HG02759 (cell line): ENCODE measurements around the gene PRR14L.
A peak's percentile ranks its signal among the peaks of the same experiment; 100 is the strongest.
"Not testable (repeated sequence)": the region's sequence is repeated elsewhere in the genome, so short reads cannot be mapped to it uniquely, and the experiment has no call there.

Experiments used
- ATAC-seq: cut with Tn5 transposase; IDR thresholded peaks from one replicate; pipeline ENCODE4 v1.9.1; 2021; ENCODE audit warnings: mild to moderate bottlenecking, moderate library complexity; ENCODE audit not compliant: unreplicated experiment

The PRR14L gene

DNA sequence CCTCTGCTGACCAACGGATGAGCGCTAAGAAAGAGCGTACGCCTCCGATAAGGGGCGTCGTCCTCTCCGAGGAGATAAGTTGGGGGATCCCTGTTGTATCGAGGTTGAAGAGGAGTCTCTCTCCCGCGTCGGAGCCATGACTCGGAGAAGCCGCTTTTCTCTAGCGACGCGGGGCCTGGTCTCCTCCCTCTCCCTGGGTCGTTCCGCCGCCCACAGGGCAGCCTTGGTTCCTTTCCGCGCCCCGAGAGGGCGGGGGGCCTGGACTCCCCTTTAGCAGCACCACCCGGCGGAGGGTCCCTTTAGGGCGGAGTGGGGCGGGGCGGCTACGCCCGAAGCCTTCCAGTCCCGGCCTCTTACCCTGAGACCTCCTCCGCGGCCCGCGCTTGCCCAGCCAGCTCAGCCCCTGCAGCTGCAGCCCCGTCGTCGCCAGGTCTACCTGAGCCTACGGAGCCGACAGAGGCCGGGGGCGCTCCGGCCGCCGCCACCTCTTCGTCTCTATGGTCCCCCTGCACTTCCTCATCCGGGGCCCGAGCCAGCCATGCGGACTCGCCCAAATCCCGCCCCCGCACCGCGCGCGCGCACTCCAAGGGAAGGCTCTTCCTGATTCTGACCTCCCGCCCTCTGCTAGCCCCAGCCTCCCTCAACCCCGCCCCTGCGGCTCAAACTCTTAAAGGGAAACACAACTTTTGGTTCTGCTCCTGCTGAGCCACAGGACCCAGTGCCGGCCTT is at the start of gene PRR14L:
Gene PRR14L (minus strand): TSS at position 497 of the 729 bp plus-strand sequence. CDS start 11,272 bp downstream, outside the sequence.
- ATAC-seq = peak; percentile 72

GRCh38 chr22:31799358-31799757 is 49.4 kb upstream of the PRR14L start:
- ATAC-seq = not testable (repeated sequence)

DNA sequence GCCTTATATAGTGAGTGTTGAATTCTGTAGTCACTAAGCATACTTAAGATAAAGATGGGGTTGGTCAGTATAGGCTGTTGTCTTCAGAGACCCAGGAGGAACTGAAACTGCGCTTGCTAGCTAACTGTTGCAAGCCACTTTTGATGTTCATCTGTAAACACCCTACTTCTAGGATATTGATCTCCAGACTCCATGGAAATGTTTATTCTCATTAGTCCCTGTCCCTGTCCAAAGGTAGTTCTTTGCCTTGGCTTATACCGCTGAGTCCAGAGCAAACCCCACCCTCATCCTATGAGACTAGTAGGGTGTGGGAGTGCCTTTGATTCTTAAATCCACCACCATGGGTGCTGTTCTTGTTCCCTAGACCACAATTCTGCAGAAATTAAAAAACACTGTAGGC is 40.3 kb upstream of the PRR14L start:
- no peak for ATAC-seq

- no peak for ATAC-seq
Measured at GRCh38 chr22:31789803-31790202, 39.9 kb upstream of the PRR14L start.

DNA sequence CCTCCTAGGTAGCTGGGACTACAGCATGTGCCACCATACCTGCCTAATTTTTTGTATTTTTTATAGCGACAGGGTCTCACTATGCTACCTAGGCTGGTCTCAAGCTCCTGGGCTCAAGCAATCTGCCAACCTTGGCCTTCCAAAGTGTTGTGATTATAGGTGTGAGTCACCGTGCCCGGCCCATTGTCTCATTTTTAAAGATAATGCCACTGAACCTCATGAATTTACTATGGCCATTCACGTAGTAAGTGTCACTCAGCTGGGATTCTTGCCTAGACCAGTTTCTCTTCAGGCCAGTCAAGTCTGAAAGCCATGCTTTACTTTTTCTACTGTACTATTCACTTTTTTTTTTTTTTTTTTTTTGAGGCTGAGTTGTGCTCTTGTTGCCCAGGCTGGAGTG is 26.3 kb upstream of the PRR14L start:
- ATAC-seq = no peak

DNA sequence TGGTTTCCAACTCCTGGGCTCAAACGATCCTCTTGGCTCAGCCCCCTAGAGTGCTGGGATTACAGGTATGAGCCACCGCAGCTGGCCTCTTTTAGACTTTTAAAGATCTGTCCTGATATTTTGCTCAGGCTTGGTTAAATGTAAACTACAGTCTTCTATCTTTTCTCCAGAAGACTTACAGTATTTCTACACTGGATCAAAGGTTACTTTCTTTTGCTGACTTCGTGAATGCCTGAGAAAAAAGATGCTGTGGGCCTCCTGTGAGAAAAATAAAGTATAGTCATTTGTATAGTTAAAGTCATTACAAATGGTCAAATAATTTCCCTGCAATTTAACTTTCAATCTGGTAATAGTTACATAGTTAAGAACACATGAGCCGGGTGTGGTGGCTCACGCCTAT is 23.5 kb upstream of the PRR14L start:
- no peak for ATAC-seq

DNA sequence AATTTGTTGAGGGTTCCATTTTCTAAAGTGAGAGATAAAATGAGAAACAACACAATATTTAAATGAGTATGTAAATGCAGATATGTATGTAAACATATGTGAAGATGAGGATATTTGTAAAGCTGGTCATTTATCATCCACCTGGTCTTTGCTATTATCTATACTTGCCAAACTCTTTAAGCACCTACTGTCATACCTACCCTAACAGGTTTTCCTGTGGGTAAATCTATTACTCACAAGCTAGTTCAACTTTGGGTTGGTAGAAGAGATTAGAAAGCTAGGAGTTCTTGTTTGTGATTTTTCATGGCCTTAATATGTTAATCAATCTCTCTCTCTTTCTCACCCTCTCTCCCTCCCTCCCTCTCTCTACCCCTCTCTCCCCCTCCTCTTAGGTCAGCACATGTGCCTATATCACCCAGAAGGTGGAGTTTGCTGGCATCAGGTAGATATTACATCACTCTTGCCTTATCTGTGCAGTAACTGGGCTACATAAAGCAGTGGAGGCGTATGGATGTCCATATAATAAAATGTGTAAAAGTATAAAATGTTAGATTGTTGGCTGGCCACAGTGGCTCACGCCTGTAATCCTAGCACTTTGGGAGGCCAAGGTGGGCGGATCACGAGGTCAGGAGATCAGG is 18.6 kb upstream of the PRR14L start:
- ATAC-seq = no peak

DNA sequence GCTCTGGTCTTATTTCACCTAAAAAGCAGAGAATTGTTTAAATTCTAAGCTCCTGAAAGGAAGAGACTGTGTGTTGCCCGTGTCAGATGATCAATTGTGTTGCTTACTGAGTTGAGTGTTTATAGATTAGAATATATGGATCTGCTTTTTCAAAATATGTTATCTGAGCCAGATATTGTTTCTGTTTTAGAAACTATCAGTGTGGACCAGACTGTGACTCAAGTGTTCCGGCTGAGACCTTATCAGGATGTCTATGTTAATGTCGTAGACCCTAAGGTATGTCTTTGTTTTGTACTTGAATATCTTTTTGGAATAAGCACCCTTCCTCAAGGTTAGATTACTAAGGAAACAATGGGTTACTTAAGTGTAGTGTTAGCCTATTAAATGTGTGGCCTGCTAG is 14.9 kb upstream of the PRR14L start:
- ATAC-seq = no peak

- ATAC-seq = not testable (repeated sequence)
Measured at GRCh38 chr22:31758860-31759259, 8.9 kb upstream of the PRR14L start.

- no peak for ATAC-seq
Measured at GRCh38 chr22:31757265-31757664, 7.3 kb upstream of the PRR14L start.

DNA sequence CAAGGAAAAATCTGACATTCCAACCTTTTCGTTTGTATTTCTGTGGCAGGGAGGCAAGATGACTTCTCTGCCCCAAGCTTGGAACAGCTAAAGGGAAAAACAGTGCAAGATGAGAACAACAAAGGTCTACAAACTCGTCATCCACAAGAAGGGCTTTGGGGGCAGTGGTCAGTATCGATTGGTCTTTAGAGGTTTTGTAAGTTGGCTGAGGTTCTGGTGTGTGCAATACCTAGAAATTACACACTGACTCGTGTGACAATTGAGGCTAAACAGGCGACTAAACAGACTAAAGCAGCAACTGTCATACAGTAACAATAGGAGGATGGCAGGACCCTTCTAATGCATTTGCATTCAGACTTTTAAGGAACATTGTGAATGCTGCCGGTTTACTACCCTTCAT is 4.9 kb upstream of the PRR14L start:
- ATAC-seq = no peak

DNA sequence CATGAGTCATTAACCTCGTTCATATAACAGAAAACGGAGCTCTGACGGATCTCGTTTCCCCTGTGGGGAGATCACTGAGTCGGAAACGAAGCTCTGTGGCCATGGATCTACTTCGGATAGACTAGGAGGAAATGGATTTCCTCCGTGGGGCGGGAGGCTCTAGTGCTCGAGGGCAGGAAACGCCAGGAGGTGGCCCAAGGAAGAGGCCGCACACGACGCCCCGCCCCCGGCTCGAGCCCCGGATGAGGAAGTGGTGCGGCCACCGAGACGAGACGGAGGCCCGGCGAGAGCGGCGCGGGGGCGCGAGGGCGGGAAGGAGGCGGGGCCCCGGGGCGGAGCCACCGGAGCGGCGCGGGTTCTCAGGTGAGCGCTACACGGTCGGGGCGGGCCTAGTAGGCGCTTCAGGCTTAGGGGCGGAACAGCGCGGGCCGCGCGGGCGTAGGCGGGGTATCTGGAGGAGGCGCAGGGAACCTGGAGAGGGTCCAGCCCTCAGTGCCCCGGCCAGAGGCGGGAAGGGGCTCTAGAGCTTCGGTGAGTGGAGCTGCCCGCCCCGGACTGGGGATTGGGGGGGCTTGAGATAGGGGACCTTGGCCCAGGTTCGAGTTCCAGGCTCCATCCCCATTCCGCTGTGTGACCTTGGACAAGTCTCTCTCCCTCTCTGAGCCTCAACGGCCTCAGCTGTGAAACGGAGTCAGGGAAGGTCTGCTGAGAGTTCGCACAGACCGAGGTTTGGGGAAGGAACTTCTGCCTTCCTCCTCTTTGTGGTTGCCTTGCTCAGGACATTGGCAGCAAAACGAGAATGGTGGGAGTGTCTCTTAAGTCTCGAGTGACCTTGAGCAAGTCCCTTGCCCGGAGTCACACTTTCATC is 3.9 kb upstream of the PRR14L start, which contains the start of gene DEPDC5:
Gene DEPDC5 (plus strand): TSS at position 386 of the 868 bp plus-strand sequence. CDS start 903 bp downstream, outside the sequence.
- peak; percentile 78 for ATAC-seq

- ATAC-seq = no peak
Measured at GRCh38 chr22:31753005-31753633, 3.2 kb upstream of the PRR14L start.

DNA sequence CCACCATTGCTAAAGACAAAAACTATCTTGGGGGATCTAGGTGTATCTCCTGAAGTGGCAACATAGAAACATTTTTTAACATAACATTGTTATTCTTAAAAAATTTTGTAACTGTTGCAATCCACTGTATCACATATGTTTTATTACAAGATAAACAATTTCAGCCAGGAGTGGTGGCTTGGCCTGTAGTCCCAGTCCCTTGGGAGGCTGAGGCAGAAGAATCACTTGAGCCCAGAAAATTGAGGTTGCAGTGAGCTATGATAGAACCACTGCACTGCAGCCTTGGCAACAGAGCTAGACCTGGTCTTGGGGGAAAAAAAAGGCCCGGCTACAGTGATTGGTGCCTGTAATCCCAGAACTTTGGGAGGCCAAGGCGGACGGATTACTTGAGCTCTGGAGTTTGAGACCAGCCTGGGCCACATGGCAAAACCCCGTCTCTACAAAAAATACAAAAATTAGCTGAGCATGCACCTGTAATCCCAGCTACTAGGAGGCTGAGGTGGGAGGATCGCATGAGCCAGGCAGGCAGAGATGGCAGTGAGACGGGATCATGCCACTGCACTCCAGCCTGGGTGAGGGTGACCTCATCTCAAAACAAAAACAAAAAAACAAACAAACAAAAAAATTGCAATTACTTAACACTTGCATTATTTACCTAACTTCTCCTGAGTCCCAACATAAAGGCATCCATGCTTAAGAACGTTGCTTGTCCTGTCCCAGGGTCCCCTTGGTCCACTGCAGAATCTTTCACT is 2.3 kb upstream of the PRR14L start:
- ATAC-seq = no peak

GRCh38 chr22:31750365-31751284 is 693 bp upstream of the PRR14L start:
- no peak for ATAC-seq

DNA sequence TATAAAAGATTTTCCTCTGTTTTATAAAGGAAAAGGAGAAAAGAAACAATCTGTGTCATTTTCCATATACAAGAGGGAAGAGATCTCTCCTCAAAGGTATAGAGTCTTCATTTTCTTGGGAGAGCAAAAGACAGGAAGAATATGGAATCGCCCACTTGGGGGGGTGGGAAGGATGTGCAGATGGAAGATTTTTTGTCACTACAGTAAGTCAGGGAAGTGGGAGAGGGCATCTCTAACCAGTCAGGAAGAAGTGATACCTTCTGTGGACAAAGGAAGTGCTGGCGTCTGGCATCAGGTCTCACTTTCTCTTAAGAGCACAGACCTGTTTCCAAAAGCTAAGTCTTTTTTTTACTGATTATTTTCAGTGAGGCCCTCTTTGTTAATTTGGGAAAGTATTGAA is 1.4 kb downstream of the PRR14L start:
- ATAC-seq = no peak

GRCh38 chr22:31747441-31747840 is 2.5 kb downstream of the PRR14L start:
- no peak for ATAC-seq

GRCh38 chr22:31743871-31744270 is 6.1 kb downstream of the PRR14L start:
- ATAC-seq = no peak

- ATAC-seq = no peak
Measured at GRCh38 chr22:31742682-31743081, 7.2 kb downstream of the PRR14L start.
